ENCODE measurements around the gene ITGA5. TPM values are rescaled to one million over a fixed set of nuclear protein-coding genes. Genes with fewer than 3 reads are reported as not detected.

Gene ITGA5
- total RNA-seq, 1 donor from 2014 or later = 688 TPM

- DNase-seq (ENCODE audit: low spot score) = peak; percentile 65
- no peak for TF ChIP-seq CTCF (IDR thresholded peaks at IDR 0.05; ENCODE audit: unreplicated experiment)
- Mint-ChIP-seq H3K36me3 (ENCODE audit: low read depth, unreplicated experiment) (peaks cover 11% of the 10 kb centered on the region), H3K27ac (ENCODE audit: unreplicated experiment) (peak overlapping the region; percentile 99), H3K4me1 (ENCODE audit: unreplicated experiment) (peaks cover 86% of the 10 kb centered on the region), H3K9me3 (ENCODE audit: unreplicated experiment) (no peaks in the 10 kb centered on the region), H3K4me3 (ENCODE audit: unreplicated experiment) (peak overlapping the region; percentile 83), H3K27me3 (ENCODE audit: unreplicated experiment) (peaks cover 26% of the 10 kb centered on the region)
These were observed 9.3 kb upstream of the ITGA5 start for GRCh38 chr12:54428050-54429013.

- H3K27me3 Mint-ChIP-seq (ENCODE audit: unreplicated experiment) = peaks cover 29% of the 10 kb centered on the region
- no peak for TF ChIP-seq CTCF (IDR thresholded peaks at IDR 0.05; ENCODE audit: unreplicated experiment)
These were observed 8.0 kb upstream of the ITGA5 start for GRCh38 chr12:54427106-54427505.

DNA sequence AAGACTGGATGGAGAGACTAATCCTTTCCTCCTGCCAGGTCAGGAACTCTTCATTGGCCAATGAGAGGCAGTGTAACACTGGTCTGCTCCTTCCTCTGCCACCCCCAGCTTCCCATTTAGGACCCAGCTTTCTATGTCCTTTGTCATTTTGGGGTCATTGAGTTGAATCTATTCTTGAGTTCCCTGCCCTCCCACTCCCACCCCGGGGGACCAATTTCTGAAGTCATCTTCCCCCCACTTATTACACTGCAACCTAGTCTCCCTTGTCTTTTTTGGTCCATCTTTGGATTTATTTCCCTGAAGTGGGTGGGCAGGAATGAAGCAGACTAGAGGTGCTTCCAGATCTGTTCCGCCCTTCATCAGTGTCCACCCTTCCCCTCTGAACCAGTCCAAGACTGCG is 7.6 kb upstream of the ITGA5 start:
- peak overlapping the region; percentile 99 for H3K27ac Mint-ChIP-seq (ENCODE audit: unreplicated experiment)
- peaks cover 28% of the 10 kb centered on the region for H3K27me3 Mint-ChIP-seq (ENCODE audit: unreplicated experiment)
- DNase-seq (ENCODE audit: low spot score) = no peak
- H3K4me1 Mint-ChIP-seq (ENCODE audit: unreplicated experiment) = peaks cover 85% of the 10 kb centered on the region
- no peak for TF ChIP-seq CTCF (IDR thresholded peaks at IDR 0.05; ENCODE audit: unreplicated experiment)
- H3K4me3 Mint-ChIP-seq (ENCODE audit: unreplicated experiment) = no peak overlapping the region
- peaks cover 5% of the 10 kb centered on the region for H3K36me3 Mint-ChIP-seq (ENCODE audit: low read depth, unreplicated experiment)
- H3K9me3 Mint-ChIP-seq (ENCODE audit: unreplicated experiment) = no peaks in the 10 kb centered on the region

More at GRCh38 chr12:54427106-54427505, 8.0 kb upstream of the ITGA5 start:
- DNase-seq (ENCODE audit: low spot score) = no peak
- H3K4me1 Mint-ChIP-seq (ENCODE audit: unreplicated experiment) = peaks cover 85% of the 10 kb centered on the region
- peaks cover 9% of the 10 kb centered on the region for H3K36me3 Mint-ChIP-seq (ENCODE audit: low read depth, unreplicated experiment)
- H3K27ac Mint-ChIP-seq (ENCODE audit: unreplicated experiment) = peak overlapping the region; percentile 99
- H3K4me3 Mint-ChIP-seq (ENCODE audit: unreplicated experiment) = peak overlapping the region; percentile 85
- H3K9me3 Mint-ChIP-seq (ENCODE audit: unreplicated experiment) = no peaks in the 10 kb centered on the region

DNA sequence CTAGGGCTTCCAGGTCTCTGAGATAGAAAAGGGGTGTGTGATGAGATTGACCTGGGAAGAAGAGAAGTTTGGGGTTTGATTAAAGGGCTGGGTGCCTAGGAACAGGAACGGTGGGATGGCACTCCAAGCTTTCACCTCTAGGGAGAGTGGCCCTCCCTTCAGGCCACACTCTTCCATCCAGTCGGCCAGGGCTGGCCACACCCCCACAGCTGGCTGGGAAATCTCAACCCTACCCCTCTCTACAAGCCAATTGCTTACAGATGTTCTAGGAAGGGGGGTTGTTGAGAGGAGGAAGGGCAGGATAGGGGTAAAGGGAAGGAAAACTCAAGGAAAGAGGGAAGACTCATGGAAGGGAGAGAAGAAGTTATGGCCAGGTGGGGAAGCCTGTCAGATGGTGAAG is 6.6 kb upstream of the ITGA5 start:
- Mint-ChIP-seq H3K27me3 (ENCODE audit: unreplicated experiment) (peaks cover 30% of the 10 kb centered on the region), H3K9me3 (ENCODE audit: unreplicated experiment) (no peaks in the 10 kb centered on the region), H3K36me3 (ENCODE audit: low read depth, unreplicated experiment) (peaks cover 4% of the 10 kb centered on the region), H3K4me1 (ENCODE audit: unreplicated experiment) (peaks cover 83% of the 10 kb centered on the region), H3K27ac (ENCODE audit: unreplicated experiment) (peak overlapping the region; percentile 99), H3K4me3 (ENCODE audit: unreplicated experiment) (peak overlapping the region; percentile 70)
- TF ChIP-seq CTCF (IDR thresholded peaks at IDR 0.05; ENCODE audit: unreplicated experiment) = no peak
- DNase-seq (ENCODE audit: low spot score) = no peak

GRCh38 chr12:54424224-54424623 is 5.2 kb upstream of the ITGA5 start:
- H3K4me1 Mint-ChIP-seq (ENCODE audit: unreplicated experiment) = peaks cover 82% of the 10 kb centered on the region
- H3K36me3 Mint-ChIP-seq (ENCODE audit: low read depth, unreplicated experiment) = peaks cover 4% of the 10 kb centered on the region
- peaks cover 28% of the 10 kb centered on the region for H3K27me3 Mint-ChIP-seq (ENCODE audit: unreplicated experiment)
- no peak for TF ChIP-seq CTCF (IDR thresholded peaks at IDR 0.05; ENCODE audit: unreplicated experiment)
- DNase-seq (ENCODE audit: low spot score) = no peak
- H3K4me3 Mint-ChIP-seq (ENCODE audit: unreplicated experiment) = no peak overlapping the region
- H3K27ac Mint-ChIP-seq (ENCODE audit: unreplicated experiment) = no peak overlapping the region
- no peaks in the 10 kb centered on the region for H3K9me3 Mint-ChIP-seq (ENCODE audit: unreplicated experiment)

Data from endothelial cell (in vitro differentiated cells).